GM08714 (cell line): ENCODE results near the gene RRP1B.
"Not testable (repeated sequence)": the region's sequence is repeated elsewhere in the genome, so short reads cannot be mapped to it uniquely, and the experiment has no call there.

ENCODE experiments used
- H3K4me3 ChIP-seq: fragments of 200-500 bp; sonication (Bioruptor generic); 2 replicates; pipeline ENCODE4 v1.5.1; 2014; ENCODE audit warnings: mild to moderate bottlenecking, low read length, inconsistent platforms
- ZNF274 ChIP-seq: IDR thresholded peaks from 2 replicates; pipeline ENCODE4 v1.6.1; 2012; ENCODE audit warnings: mild to moderate bottlenecking, low read depth, low read length

RRP1B gene

DNA sequence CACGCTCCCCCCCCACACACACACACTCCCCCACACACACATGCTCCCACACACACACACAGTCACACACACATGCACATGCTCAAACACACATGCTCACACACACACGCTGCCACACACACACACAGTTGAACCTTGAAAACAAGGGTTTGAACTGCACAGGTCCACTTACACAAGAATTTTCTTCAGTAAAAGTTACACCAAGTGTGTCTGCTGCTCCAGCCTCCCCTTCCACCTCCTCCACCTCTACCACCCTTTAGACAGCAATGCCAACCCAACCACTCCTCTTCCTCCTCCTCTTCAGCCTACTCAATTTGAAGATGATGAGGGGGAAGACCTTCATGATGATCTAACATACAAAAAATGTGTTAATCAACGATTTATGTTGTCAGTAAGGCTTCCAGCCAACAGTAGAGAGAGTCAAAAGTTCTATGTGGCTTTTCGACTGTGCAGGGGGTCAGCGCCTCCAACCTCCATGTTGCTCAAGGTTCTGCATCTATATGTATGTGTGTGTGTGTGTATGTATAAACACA lies 26.9 kb upstream of the RRP1B start:
- no peak for TF ChIP-seq ZNF274
- no peak overlapping the region for H3K4me3 ChIP-seq

DNA sequence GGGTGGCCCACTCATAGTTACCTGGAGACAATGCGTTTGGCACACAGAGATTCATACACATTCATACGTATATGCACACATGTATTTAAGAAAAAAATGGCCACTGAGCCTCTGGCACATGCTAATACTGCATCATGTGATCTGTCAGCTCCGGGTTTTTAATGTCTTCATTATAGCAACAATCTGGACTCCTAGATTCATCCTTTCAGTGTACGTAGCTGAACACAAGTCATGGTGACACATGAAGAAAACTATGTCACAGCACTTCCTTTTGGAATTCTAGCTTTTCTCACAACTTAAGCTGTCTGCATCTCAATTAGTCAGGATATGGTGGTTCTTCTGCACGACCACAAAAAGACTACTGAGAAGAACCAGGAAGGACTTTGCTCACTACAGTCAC lies 24.7 kb upstream of the RRP1B start:
- H3K4me3 ChIP-seq: no peak overlapping the region
- TF ChIP-seq ZNF274: no peak

DNA sequence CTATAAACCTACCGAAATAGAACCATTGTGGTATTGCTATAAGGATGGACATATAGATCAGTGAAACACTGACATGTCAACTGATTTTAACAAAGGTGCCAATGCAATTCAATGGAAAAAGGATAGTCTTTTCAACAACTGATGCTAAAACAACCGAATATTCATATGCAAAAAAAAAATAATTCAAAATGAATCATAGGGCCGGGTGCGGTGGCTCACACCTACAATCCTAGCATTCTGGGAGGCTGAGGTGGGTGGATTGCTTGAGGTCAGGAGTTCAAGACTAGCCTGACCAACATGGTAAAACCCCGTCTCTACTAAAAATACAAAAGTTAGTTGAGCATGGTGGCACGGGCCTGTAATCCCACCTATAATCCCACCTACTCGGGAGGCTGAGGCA lies 23.9 kb upstream of the RRP1B start:
- no peak for TF ChIP-seq ZNF274
- no peak overlapping the region for H3K4me3 ChIP-seq

- H3K4me3 ChIP-seq: no peak overlapping the region
- TF ChIP-seq ZNF274: no peak
Observed at GRCh38 chr21:43637530-43638158, 21.7 kb upstream of the RRP1B start.

DNA sequence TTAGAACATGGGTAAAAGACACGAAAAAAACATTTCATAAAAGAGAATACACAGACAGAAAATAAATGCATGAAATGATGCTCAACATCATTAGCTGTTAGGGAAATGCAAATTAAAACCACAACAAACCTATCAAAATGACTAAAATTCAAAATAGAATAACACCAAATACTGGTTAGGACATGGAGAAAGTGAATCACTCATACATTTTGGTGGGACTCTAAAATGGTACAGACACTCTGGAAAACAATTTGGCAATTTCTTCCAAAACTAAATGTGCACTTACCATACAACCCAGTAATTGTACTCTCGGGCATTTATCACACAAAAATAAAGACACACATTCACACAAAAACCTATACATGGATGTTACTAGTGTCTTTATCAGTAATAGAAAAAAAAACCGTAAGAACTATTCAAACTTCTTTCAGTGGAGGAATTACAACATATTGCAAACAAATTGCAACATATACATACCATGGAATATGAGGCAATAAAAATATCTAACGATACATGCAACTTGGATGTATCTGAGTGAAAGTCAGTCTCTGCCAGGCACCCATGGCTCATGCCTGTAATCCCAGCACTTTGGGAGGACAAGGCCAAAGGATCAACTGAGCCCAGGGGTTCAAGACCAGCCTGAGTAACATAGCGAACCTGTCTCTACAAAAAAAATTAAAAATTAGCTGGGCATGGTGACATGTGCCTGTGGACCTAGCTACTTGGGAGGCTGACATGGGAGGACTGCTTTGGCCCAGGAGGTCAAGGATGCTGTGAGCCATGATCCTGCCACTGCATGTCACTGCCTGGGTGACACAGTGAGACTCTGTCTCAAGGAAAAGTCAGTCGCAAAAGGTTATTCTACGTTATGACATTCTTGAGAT lies 19.6 kb upstream of the RRP1B start:
- H3K4me3 ChIP-seq: no peak overlapping the region
- TF ChIP-seq ZNF274: no peak

GRCh38 chr21:43640400-43640799 lies 19.0 kb upstream of the RRP1B start:
- no peak for TF ChIP-seq ZNF274
- H3K4me3 ChIP-seq: no peak overlapping the region

DNA sequence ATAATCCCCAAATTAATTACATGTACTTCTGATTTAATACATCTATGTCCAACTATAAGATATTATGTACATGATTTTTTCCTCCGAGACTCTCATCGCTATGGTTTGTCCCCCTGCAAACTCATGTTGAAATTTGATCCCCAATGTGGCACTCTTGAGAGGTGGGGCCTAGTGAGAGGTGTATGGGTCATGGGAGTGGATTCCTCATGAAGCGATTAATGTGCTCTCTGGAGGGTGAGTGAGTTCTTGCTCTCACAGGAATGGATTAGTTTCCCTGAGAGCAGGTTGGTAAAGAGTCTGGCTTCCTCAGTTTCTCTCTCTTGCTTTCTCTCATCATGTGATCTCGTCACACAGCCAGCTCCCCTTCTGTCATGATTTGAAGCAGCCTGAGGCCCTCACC lies 16.2 kb upstream of the RRP1B start:
- no peak for TF ChIP-seq ZNF274
- no peak overlapping the region for H3K4me3 ChIP-seq

DNA sequence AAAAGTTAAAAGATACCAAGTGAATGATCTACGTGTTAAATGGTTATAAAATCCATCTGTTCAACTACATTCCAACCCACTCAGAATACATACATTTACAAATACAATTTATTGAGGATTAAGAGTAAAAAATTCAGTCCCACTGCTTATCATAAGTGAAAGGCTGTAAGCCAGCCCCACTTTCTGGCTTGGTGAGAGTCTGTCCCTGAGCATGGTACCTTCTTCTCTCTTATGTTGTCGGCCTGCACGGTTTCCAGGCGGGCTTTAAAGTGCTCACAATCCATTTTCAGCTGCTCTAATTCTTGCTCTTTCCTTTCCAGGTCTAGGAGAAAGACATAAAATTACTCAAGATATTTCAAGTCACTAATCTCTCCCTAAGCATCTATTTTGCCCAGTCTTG lies 15.3 kb upstream of the RRP1B start:
- no peak overlapping the region for H3K4me3 ChIP-seq
- TF ChIP-seq ZNF274: no peak

GRCh38 chr21:43644609-43645008 lies 14.8 kb upstream of the RRP1B start:
- no peak for TF ChIP-seq ZNF274
- H3K4me3 ChIP-seq: no peak overlapping the region

DNA sequence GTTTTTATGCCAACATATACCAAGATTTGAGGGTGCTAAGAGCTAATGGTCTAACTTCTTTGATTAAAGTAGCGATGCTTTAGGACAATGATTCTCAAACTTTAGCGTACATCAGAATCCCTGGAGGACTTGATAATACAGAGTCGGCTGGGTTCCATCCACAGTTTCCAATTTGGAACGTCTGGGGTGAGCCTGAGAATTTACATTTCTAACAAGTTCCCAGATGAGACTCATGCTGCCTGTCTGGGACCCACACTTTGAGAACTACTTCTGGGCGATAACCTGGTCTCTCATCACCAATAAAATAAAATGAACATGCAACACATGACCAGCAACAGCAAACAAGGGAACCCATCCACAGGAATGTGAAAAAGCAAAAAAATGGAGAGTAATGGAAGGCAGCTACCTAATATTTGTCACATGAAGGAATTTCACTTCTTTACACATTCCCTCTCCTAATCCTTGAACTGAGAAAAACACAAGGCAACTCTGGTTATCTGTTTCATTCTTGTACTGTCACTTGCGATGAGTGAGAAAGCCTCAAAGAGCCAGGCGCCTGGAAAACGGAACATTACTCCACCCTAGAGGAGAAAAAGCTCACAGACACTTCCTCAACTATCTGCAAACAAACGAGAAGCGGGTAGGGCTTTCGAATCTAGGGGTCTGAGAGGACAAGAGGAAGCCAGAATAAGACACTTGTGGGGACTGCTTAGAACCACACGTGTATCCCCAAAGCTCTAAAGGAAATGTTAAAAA lies 14.0 kb upstream of the RRP1B start:
- no peak for TF ChIP-seq ZNF274
- H3K4me3 ChIP-seq: no peak overlapping the region

- TF ChIP-seq ZNF274: no peak
- no peak overlapping the region for H3K4me3 ChIP-seq
Observed at GRCh38 chr21:43645976-43646375, 13.4 kb upstream of the RRP1B start.

- H3K4me3 ChIP-seq: no peak overlapping the region
Observed at GRCh38 chr21:43646550-43647260, 12.7 kb upstream of the RRP1B start.

DNA sequence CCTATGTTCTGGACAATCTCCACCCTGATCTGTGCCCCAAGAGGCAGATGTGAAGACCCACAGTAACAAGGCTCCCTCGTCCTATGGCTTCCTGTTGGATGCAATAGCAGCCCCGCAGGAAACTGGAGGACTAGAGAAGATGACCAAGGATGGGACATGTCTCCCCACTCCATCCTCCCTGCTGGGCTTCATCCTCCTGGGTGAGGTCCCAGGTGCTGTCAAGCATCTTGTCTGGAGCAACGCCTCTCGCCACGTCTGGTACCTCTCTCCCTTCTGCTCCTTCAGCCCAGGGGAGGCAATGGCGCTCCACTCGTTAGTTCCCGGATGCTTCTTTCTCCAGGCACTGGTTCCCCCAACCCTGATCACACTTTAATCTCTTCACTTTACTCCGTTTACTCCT lies 11.2 kb upstream of the RRP1B start:
- H3K4me3 ChIP-seq: no peak overlapping the region
- no peak for TF ChIP-seq ZNF274

More at GRCh38 chr21:43646550-43647260, 12.7 kb upstream of the RRP1B start:
- no peak for TF ChIP-seq ZNF274

DNA sequence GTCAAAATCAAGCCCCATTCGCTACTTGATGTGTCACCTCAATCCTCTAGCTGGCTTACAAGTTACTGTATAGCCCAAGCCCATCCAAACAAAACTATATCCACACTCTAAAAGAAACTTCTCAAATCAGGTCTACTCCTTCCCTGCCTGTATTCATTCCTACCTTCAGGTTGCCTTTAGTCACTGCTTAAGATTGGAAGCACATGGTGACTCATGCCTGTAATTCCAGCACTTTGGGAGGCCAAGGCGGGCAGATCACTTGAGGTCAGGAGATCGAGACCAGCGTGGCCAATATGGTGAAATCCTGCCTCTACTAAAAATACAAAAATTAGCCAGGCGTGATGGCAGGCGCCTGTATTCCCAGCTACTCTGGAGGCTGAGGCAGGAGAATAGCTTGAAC lies 7.4 kb upstream of the RRP1B start:
- not testable (repeated sequence) for H3K4me3 ChIP-seq

- no peak for TF ChIP-seq ZNF274
- H3K4me3 ChIP-seq: no peak overlapping the region
Observed at GRCh38 chr21:43652616-43653015, 6.7 kb upstream of the RRP1B start.
